ENCODE results near the gene CRTAC1.

DNA sequence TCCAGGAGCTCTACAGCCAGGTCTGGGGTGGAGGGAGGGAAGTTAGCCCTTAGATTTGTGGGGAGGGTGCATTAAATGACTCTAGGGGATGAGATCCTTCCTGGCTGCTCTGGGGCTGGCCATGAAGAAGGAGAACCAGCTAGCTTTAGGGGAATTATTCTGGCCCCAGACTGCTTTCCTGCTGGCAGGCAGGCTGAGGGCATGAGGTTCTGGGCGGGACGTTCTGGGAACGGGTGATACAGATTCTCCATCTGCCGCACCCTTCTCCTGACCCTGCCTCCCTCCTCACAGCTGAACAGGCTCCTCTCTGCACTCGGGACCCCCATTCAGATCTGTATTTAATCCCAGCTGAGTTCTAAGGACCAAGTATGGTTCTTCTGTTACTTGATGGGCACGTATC, 156.9 kb downstream of the CRTAC1 start:
- TF ChIP-seq CTCF (IDR thresholded peaks at IDR 0.05; ENCODE audit: low read depth, low read length, missing input control) (no peak), SP1 (IDR thresholded peaks at IDR 0.05) (no peak), GABPA (IDR thresholded peaks at IDR 0.05 in 1 of 2, conservative IDR thresholded peaks at IDR 0.05 in 1 of 2) (no peak), EGR1 (IDR thresholded peaks at IDR 0.05; ENCODE audit: low read depth in 2 of 2) (no peak), REST (IDR thresholded peaks at IDR 0.05) (no peak), YY1 (IDR thresholded peaks at IDR 0.05) (no peak), JUND (IDR thresholded peaks at IDR 0.05) (no peak), FOXA1 (IDR thresholded peaks at IDR 0.05) (no peak), TAF1 (conservative IDR thresholded peaks at IDR 0.05) (no peak), RAD21 (IDR thresholded peaks at IDR 0.05) (no peak), ZBTB33 (IDR thresholded peaks at IDR 0.05) (no peak), RXRA (IDR thresholded peaks at IDR 0.05) (no peak)
- TF ChIP-seq, protein P1, sequence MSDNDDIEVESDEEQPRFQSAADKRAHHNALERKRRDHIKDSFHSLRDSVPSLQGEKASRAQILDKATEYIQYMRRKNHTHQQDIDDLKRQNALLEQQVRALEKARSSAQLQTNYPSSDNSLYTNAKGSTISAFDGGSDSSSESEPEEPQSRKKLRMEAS (IDR thresholded peaks at IDR 0.05), result no peak
- TF ChIP-seq, protein P2, sequence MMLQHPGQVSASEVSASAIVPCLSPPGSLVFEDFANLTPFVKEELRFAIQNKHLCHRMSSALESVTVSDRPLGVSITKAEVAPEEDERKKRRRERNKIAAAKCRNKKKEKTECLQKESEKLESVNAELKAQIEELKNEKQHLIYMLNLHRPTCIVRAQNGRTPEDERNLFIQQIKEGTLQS (IDR thresholded peaks at IDR 0.05), result no peak

All from liver (tissue), 3 donors.